Stimulated activated effector memory CD8-positive, alpha-beta T cell treated with anti-CD3 and anti-CD28 coated beads, Interleukin-12 subunit alpha, Interleukin-12 subunit beta, amount 100 ng/mL, for 72 hours (primary cell): ENCODE results near the gene ITPK1.

Experiments
- ATAC-seq: fragments of 150-1000 bp; cut with Tn5 transposase; 2 replicates; pipeline ENCODE4 v1.10.0; 2021
- DNase-seq, 2 donors: peaks; one replicate each; pipeline ENCODE4 v3.0.0; 2021 to 2022; ENCODE audit warnings: low spot score in 2 of 2
- H3K27ac Mint-ChIP-seq: one replicate; pipeline ENCODE4 v1.8.0; 2022; ENCODE audit warnings: mild to moderate bottlenecking, mixed read lengths
- H3K36me3 Mint-ChIP-seq: one replicate; pipeline ENCODE4 v1.8.0; 2022; ENCODE audit warnings: mild to moderate bottlenecking, mixed read lengths
- H3K4me1 Mint-ChIP-seq: one replicate; pipeline ENCODE4 v1.8.0; 2022; ENCODE audit warnings: mixed read lengths
- H3K4me3 Mint-ChIP-seq: one replicate; pipeline ENCODE4 v1.8.0; 2022; ENCODE audit warnings: mild to moderate bottlenecking, mixed read lengths
- H3K9me3 Mint-ChIP-seq: one replicate; pipeline ENCODE4 v1.8.0; 2022; ENCODE audit warnings: mixed read lengths

The ITPK1 gene

GRCh38 chr14:93085911-93086310, 29.8 kb downstream of the ITPK1 start:
- H3K36me3 Mint-ChIP-seq: peaks cover 13% of the 10 kb centered on the region
- no peaks in the 10 kb centered on the region for H3K9me3 Mint-ChIP-seq
- DNase-seq (no peak), ATAC-seq (no peak)
- peaks cover 79% of the 10 kb centered on the region for H3K4me1 Mint-ChIP-seq
- peak overlapping the region; percentile 88 for H3K27ac Mint-ChIP-seq
- peak overlapping the region; percentile 44 for H3K4me3 Mint-ChIP-seq

DNA sequence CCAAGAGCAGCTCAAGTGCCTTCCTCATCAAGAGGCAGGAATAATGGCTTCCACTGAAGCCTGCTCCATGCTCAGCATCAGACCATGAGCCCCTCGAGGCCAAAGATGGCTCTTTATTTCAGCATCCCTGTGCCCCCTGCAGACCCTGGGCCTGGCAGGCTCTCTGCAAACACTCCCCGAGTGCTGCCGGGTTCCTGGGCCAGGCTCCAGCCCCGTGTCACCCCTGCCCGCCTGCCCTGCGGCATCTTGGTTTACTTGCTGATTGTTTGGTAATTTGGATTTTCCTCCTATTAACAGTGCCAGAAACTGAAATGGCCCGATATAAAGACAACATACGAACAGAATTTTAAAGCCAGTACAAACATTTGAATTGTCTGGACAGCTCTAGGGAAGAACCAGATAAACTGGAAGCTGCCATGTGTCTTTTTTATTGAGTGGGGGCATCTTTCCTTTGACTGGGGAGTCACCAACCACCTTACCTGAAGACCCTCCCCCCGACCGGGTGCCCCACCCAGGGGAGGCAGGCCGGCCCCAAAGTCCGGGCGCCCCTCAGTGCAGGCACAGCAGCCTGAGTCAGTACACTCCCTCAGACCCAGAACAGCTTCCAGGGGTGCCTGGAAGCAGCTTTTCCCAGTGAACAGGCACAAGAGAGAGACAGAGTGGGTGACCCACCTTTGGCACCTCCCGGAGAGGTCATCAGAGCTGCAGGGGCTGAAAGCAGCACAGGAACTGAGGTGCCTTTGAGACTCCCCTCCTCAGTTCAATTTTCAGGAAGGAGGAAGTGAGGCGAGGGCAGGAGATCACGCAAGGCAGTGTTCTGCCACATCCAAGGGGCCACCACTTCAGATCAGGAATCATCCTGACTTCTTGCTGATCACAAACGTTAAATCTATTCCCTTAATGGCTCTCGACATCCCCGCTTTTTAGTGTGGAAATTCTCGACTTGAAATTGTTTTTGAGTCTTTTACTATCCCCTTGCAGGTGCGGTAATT, 30.6 kb downstream of the ITPK1 start:
- Mint-ChIP-seq H3K27ac (peak overlapping the region; percentile 95), H3K4me3 (no peak overlapping the region), H3K36me3 (peaks cover 13% of the 10 kb centered on the region), H3K9me3 (no peaks in the 10 kb centered on the region), H3K4me1 (peaks cover 71% of the 10 kb centered on the region)
- DNase-seq: no peak
- no peak for ATAC-seq

DNA sequence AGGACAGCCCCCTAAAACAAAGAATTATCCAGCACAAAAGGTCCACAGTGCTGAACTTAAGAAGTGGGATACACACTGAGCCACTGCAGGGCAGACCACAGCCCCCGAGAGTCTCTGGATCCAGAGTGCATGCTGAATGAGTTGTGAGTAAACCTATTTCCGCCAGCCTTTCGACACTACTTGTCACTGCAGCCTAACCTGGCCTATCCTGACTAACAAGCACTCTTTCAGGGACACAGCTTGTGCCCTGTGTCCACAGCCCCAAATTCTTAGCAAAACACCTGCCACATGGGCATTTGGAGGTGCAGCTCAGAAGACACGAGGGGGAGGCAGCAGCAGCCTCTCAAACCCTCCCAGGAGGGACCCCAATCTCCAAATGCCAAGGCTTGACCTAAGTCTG, 31.3 kb downstream of the ITPK1 start:
- Mint-ChIP-seq H3K9me3 (no peaks in the 10 kb centered on the region), H3K36me3 (peaks cover 14% of the 10 kb centered on the region), H3K27ac (peak overlapping the region; percentile 95), H3K4me1 (peaks cover 71% of the 10 kb centered on the region), H3K4me3 (no peak overlapping the region)
- no peak for ATAC-seq
- DNase-seq: no peak

GRCh38 chr14:93083917-93084316, 31.8 kb downstream of the ITPK1 start:
- DNase-seq (no peak), ATAC-seq (no peak)
- Mint-ChIP-seq H3K27ac (peak overlapping the region; percentile 95), H3K9me3 (no peaks in the 10 kb centered on the region), H3K36me3 (peaks cover 19% of the 10 kb centered on the region), H3K4me3 (no peak overlapping the region), H3K4me1 (peaks cover 73% of the 10 kb centered on the region)

- Mint-ChIP-seq H3K4me1 (peaks cover 70% of the 10 kb centered on the region), H3K27ac (peak overlapping the region; percentile 95), H3K9me3 (no peaks in the 10 kb centered on the region), H3K36me3 (peaks cover 18% of the 10 kb centered on the region), H3K4me3 (peak overlapping the region; percentile 59)
- ATAC-seq (no peak), DNase-seq (no peak)
These were observed 33.1 kb downstream of the ITPK1 start for GRCh38 chr14:93082576-93083001.

DNA sequence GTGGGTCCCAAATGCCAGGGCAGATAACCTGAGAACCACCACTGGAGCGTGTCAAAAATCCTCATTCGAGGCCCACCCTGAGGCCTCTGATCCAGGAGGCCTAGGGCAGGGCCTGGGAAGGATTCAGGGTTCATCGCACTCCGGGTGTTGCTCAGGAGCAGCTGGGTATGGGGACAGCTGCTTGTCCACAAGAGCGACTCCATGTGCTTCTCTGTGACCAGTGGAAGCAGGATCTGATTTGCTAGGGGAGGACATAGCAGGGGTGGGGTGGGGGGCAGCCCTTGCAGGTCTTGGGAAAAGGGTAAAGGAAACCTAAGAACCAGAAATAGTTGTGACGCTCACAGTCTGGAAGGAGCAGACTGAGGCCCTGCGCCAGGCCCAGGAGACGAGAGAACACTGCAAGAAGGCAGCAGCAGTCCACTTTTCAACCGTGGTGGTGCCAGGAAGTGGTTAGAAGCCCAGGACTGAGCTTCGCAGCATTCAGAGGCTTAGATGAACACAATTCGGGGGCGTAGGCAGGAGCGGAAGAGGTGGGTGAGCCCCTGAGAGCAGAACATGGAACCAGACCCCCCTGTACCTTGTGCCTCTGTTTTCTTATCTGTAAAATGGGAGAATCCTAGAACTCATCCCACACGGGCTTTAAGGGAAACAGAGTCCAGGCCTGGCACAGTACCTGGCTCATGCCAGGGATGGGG, 33.7 kb downstream of the ITPK1 start:
- Mint-ChIP-seq H3K9me3 (no peaks in the 10 kb centered on the region), H3K36me3 (peaks cover 13% of the 10 kb centered on the region), H3K4me1 (peaks cover 68% of the 10 kb centered on the region), H3K4me3 (peak overlapping the region; percentile 59), H3K27ac (peak overlapping the region; percentile 95)
- DNase-seq (peak; percentile 45 to 69), ATAC-seq (peak; percentile 82)

- Mint-ChIP-seq H3K4me3 (no peak overlapping the region), H3K36me3 (peaks cover 12% of the 10 kb centered on the region), H3K4me1 (peaks cover 73% of the 10 kb centered on the region), H3K27ac (peak overlapping the region; percentile 37), H3K9me3 (no peaks in the 10 kb centered on the region)
- DNase-seq: no peak
- no peak for ATAC-seq
These were observed 35.8 kb downstream of the ITPK1 start for GRCh38 chr14:93079865-93080403.

DNA sequence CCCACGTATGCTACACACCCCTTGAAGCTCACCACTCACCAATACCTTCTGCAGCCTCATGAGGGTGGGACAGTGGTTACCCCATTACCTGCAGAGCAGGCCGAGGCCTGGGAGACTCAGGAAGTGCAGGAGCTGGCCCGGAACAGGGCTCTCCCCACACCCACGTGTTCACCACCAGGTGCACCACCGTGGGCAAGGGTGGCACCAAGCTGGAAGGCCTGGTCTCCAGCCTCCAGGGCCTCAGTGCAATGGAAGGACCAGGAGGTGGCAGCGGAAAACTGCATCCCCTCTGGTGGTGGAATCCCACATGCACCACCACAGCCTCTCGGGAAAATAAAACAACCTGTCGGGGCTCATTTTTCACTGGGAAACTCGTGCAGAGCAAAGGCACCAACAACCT, 36.4 kb downstream of the ITPK1 start:
- Mint-ChIP-seq H3K9me3 (no peaks in the 10 kb centered on the region), H3K27ac (no peak overlapping the region), H3K4me3 (no peak overlapping the region), H3K4me1 (peaks cover 73% of the 10 kb centered on the region), H3K36me3 (peaks cover 12% of the 10 kb centered on the region)
- ATAC-seq (no peak), DNase-seq (no peak)

- Mint-ChIP-seq H3K4me1 (peaks cover 75% of the 10 kb centered on the region), H3K9me3 (no peaks in the 10 kb centered on the region), H3K27ac (no peak overlapping the region), H3K36me3 (peaks cover 12% of the 10 kb centered on the region), H3K4me3 (no peak overlapping the region)
- DNase-seq (no peak), ATAC-seq (no peak)
These were observed 36.9 kb downstream of the ITPK1 start for GRCh38 chr14:93078870-93079269.

- no peak for DNase-seq
- H3K27ac Mint-ChIP-seq: peak overlapping the region; percentile 68
These were observed 39.0 kb downstream of the ITPK1 start for GRCh38 chr14:93076755-93077154.

GRCh38 chr14:93075891-93076290, 39.8 kb downstream of the ITPK1 start:
- Mint-ChIP-seq H3K27ac (peak overlapping the region; percentile 68), H3K36me3 (peaks cover 12% of the 10 kb centered on the region), H3K4me1 (peaks cover 62% of the 10 kb centered on the region), H3K9me3 (no peaks in the 10 kb centered on the region), H3K4me3 (no peak overlapping the region)
- no peak for DNase-seq
- ATAC-seq: no peak

More at GRCh38 chr14:93076755-93077154, 39.0 kb downstream of the ITPK1 start:
- peaks cover 18% of the 10 kb centered on the region for H3K36me3 Mint-ChIP-seq
- H3K9me3 Mint-ChIP-seq: no peaks in the 10 kb centered on the region
- no peak overlapping the region for H3K4me3 Mint-ChIP-seq
- ATAC-seq: no peak
- H3K4me1 Mint-ChIP-seq: peaks cover 68% of the 10 kb centered on the region

- H3K4me3 Mint-ChIP-seq: no peak overlapping the region
- peak overlapping the region; percentile 68 for H3K27ac Mint-ChIP-seq
- DNase-seq (no peak), ATAC-seq (no peak)
- H3K4me1 Mint-ChIP-seq: peaks cover 59% of the 10 kb centered on the region
- no peaks in the 10 kb centered on the region for H3K9me3 Mint-ChIP-seq
- peaks cover 9% of the 10 kb centered on the region for H3K36me3 Mint-ChIP-seq
These were observed 41.6 kb downstream of the ITPK1 start for GRCh38 chr14:93073910-93074769.

- Mint-ChIP-seq H3K36me3 (peaks cover 6% of the 10 kb centered on the region), H3K4me3 (peak overlapping the region; percentile 42), H3K4me1 (peaks cover 58% of the 10 kb centered on the region), H3K9me3 (no peaks in the 10 kb centered on the region), H3K27ac (peak overlapping the region; percentile 68)
- ATAC-seq (no peak), DNase-seq (no peak)
These were observed 42.4 kb downstream of the ITPK1 start for GRCh38 chr14:93073358-93073707.

GRCh38 chr14:93072659-93073357, 42.9 kb downstream of the ITPK1 start:
- H3K4me1 Mint-ChIP-seq: peaks cover 63% of the 10 kb centered on the region
- H3K9me3 Mint-ChIP-seq: no peaks in the 10 kb centered on the region
- ATAC-seq: peak; percentile 64
- peak overlapping the region; percentile 68 for H3K27ac Mint-ChIP-seq
- H3K36me3 Mint-ChIP-seq: peaks cover 6% of the 10 kb centered on the region
- no peak for DNase-seq
- peak overlapping the region; percentile 42 for H3K4me3 Mint-ChIP-seq
